ENCODE results near the gene DST.
"Not testable (repeated sequence)": the region's sequence is repeated elsewhere in the genome, so short reads cannot be mapped to it uniquely, and the experiment has no call there.

Gene DST

GRCh38 chr6:56571605-56572004 lies 71.1 kb downstream of the DST start:
- no peak overlapping the region for H3K4me3 ChIP-seq (ENCODE audit: low read depth, low read length)
- TF ChIP-seq CTCF (IDR thresholded peaks at IDR 0.05; ENCODE audit: insufficient read depth, low read depth, low read length, missing control alignments), result no peak
- no peak for DNase-seq (ENCODE audit: low read depth)

- TF ChIP-seq CTCF (IDR thresholded peaks at IDR 0.05; ENCODE audit: insufficient read depth, low read depth, low read length, missing control alignments), result peak; percentile 56
- DNase-seq (ENCODE audit: low read depth), result peak; percentile 37
- no peak overlapping the region for H3K4me3 ChIP-seq (ENCODE audit: low read depth, low read length)
Observed at GRCh38 chr6:56570413-56571359, 72.0 kb downstream of the DST start.

- no peak for TF ChIP-seq CTCF (IDR thresholded peaks at IDR 0.05; ENCODE audit: insufficient read depth, low read depth, low read length, missing control alignments)
- no peak for DNase-seq (ENCODE audit: low read depth)
- no peak overlapping the region for H3K4me3 ChIP-seq (ENCODE audit: low read depth, low read length)
Observed at GRCh38 chr6:56567501-56567900, 75.2 kb downstream of the DST start.

GRCh38 chr6:56562730-56563129 lies 80.0 kb downstream of the DST start:
- H3K4me3 ChIP-seq (ENCODE audit: low read depth, low read length); DNase-seq (ENCODE audit: low read depth): not testable (repeated sequence)

GRCh38 chr6:56556751-56557540 lies 85.7 kb downstream of the DST start:
- DNase-seq (ENCODE audit: low read depth), result no peak
- no peak for TF ChIP-seq CTCF (IDR thresholded peaks at IDR 0.05; ENCODE audit: insufficient read depth, low read depth, low read length, missing control alignments)

GRCh38 chr6:56555438-56555872 lies 87.2 kb downstream of the DST start:
- no peak overlapping the region for H3K4me3 ChIP-seq (ENCODE audit: low read depth, low read length)
- DNase-seq (ENCODE audit: low read depth), result no peak
- TF ChIP-seq CTCF (IDR thresholded peaks at IDR 0.05; ENCODE audit: insufficient read depth, low read depth, low read length, missing control alignments), result no peak

More at GRCh38 chr6:56556751-56557540, 85.7 kb downstream of the DST start:
- H3K4me3 ChIP-seq (ENCODE audit: low read depth, low read length), result no peak overlapping the region
